Colonic mucosa (tissue), 4 donors: ENCODE data around the gene PPP1R1C. TPM values are rescaled to one million over a fixed set of nuclear protein-coding genes. Genes with fewer than 3 reads are reported as not detected.

Experiments
- DNase-seq: peaks from one replicate; pipeline ENCODE4 v3.0.0-alpha.2; 2020
- H3K27ac ChIP-seq: fragments of 200-600 bp; one replicate; pipeline ENCODE4 v1.8.0; 2021
- H3K27me3 ChIP-seq: fragments of 200-600 bp; one replicate; pipeline ENCODE4 v1.8.0; 2021
- H3K36me3 ChIP-seq: fragments of 200-600 bp; one replicate; pipeline ENCODE4 v1.8.0; 2021
- H3K4me1 ChIP-seq: fragments of 200-600 bp; one replicate; pipeline ENCODE4 v1.8.0; 2021; ENCODE audit warnings: mild to moderate bottlenecking
- H3K4me3 ChIP-seq: fragments of 200-600 bp; one replicate; pipeline ENCODE4 v1.8.0; 2021
- H3K9ac ChIP-seq, 2 donors: one replicate each; pipeline ENCODE4 v1.7.0; 2013; ENCODE audit warnings: control low read depth in 2 of 2, low read depth in 2 of 2, low read length in 2 of 2
- H3K9me3 ChIP-seq: fragments of 200-600 bp; one replicate; pipeline ENCODE4 v1.8.0; 2021
- CTCF ChIP-seq: fragments of 200-600 bp; IDR thresholded peaks from one replicate; pipeline ENCODE4 v1.8.0; 2022; ENCODE audit warnings: antibody characterized with exemption, mild to moderate bottlenecking
- intact Hi-C: fragments of 100-400 bp; cut with DNase I; formaldehyde crosslinking; loops from one replicate; pipeline ENCODE4 v1.14.1; 2022
- total RNA-seq, 2 donors: library from RNA; stranded (reverse); fragmentation: NEBNext Ultra II Directional in 1 of 2; extraction: Animal tissue kit (Norgen Biotek cat#: 25700) in 1 of 2; gene quantifications; one replicate each; pipeline ENCODE4 v1.2.1, GENCODE V29; 2021
- donor health status: healthy.
- donor health status: DM: no; HTN: no; CAD: no.
- donor health status: DM: no; HTN: no; CAD: no.

Gene PPP1R1C
- total RNA-seq, 2 donors from 2014 or later = not detected

- Histone ChIP-seq H3K9me3 (no peaks in the 10 kb centered on the region), H3K4me1 (no peaks in the 10 kb centered on the region), H3K36me3 (no peaks in the 10 kb centered on the region), H3K27ac (no peak overlapping the region), H3K27me3 (no peaks in the 10 kb centered on the region), H3K4me3 (no peak overlapping the region), H3K9ac (no peak overlapping the region)
- DNase-seq = no peak
- intact Hi-C loops = no loop called here
- no peak for TF ChIP-seq CTCF
These were observed 83.8 kb downstream of the PPP1R1C start for GRCh38 chr2:182069416-182069815.

GRCh38 chr2:182069908-182070307, 84.3 kb downstream of the PPP1R1C start:
- H3K27ac ChIP-seq = no peak overlapping the region
- DNase-seq = no peak
- no peak overlapping the region for H3K9ac ChIP-seq
- no peak overlapping the region for H3K4me3 ChIP-seq
- intact Hi-C loops = no loop called here
- no peaks in the 10 kb centered on the region for H3K9me3 ChIP-seq
- no peak for TF ChIP-seq CTCF
- H3K27me3 ChIP-seq = no peaks in the 10 kb centered on the region
- H3K36me3 ChIP-seq = no peaks in the 10 kb centered on the region
- H3K4me1 ChIP-seq = no peaks in the 10 kb centered on the region

- no peak overlapping the region for H3K9ac ChIP-seq
- no peaks in the 10 kb centered on the region for H3K27me3 ChIP-seq
- DNase-seq = no peak
- TF ChIP-seq CTCF = no peak
- H3K36me3 ChIP-seq = no peaks in the 10 kb centered on the region
- no peak overlapping the region for H3K27ac ChIP-seq
- H3K4me3 ChIP-seq = no peak overlapping the region
- H3K4me1 ChIP-seq = no peaks in the 10 kb centered on the region
- no peaks in the 10 kb centered on the region for H3K9me3 ChIP-seq
- intact Hi-C loops = no loop called here
These were observed 85.1 kb downstream of the PPP1R1C start for GRCh38 chr2:182070736-182071135.

- no peaks in the 10 kb centered on the region for H3K36me3 ChIP-seq
- H3K27me3 ChIP-seq = no peaks in the 10 kb centered on the region
- no peak overlapping the region for H3K4me3 ChIP-seq
- H3K27ac ChIP-seq = no peak overlapping the region
- DNase-seq = no peak
- no peaks in the 10 kb centered on the region for H3K9me3 ChIP-seq
- no peaks in the 10 kb centered on the region for H3K4me1 ChIP-seq
- H3K9ac ChIP-seq = no peak overlapping the region
- intact Hi-C loops = no loop called here
- no peak for TF ChIP-seq CTCF
These were observed 87.2 kb downstream of the PPP1R1C start for GRCh38 chr2:182072861-182073260.

DNA sequence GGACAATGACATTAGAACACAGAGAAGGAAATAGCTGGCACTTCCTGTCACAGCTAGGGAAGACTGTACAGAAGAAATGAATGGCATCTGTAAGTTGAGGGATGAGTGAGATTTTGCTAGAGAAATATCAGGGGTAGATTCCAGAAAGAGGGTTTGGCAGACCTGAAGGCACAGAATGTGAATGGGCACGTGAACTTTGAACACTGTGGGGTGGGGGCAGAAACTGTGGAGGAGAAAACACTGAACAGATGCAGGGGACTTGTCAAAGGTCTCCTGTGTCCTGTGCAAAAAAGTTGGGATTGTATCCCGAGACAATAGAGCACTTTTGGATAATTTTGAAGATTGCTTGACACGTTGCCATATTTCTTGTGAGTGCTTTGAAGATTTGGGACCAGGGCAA, 88.0 kb downstream of the PPP1R1C start:
- Histone ChIP-seq H3K9ac (no peak overlapping the region), H3K9me3 (no peaks in the 10 kb centered on the region), H3K4me3 (no peak overlapping the region), H3K27me3 (no peaks in the 10 kb centered on the region), H3K4me1 (no peaks in the 10 kb centered on the region), H3K36me3 (no peaks in the 10 kb centered on the region), H3K27ac (no peak overlapping the region)
- DNase-seq = no peak
- TF ChIP-seq CTCF = no peak
- intact Hi-C loops = no loop called here

DNA sequence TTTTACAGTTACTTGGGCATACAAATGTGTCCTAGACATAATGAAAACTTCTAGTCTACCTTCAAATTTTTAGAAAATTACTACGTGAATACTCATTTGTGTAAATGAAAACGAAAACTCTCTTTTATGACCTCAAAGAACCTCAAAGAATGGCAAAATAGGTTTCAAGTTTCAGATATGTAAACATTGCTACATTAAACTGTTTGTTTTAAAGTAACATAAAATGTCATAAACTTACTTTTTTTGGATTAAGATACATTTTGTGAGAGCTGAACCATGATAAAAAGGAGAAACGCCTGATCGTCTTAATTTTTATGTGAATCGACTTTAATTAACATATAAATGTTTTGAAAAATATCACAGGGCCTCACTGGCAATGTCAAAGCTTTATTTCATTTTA, 91.4 kb downstream of the PPP1R1C start:
- Histone ChIP-seq H3K36me3 (no peaks in the 10 kb centered on the region), H3K9ac (no peak overlapping the region), H3K4me1 (no peaks in the 10 kb centered on the region), H3K27me3 (no peaks in the 10 kb centered on the region), H3K27ac (peak overlapping the region; percentile 15), H3K4me3 (no peak overlapping the region), H3K9me3 (no peaks in the 10 kb centered on the region)
- intact Hi-C loops = no loop called here
- no peak for DNase-seq
- no peak for TF ChIP-seq CTCF
